ENCODE results near the gene CAMK2B.

CAMK2B gene

GRCh38 chr7:44325201-44325671 lies at the start of gene CAMK2B:
CAMK2B (minus strand) TSS chr7:44325594; CDS start chr7:44325421, 173 bp downstream.
- TF ChIP-seq, protein P1, sequence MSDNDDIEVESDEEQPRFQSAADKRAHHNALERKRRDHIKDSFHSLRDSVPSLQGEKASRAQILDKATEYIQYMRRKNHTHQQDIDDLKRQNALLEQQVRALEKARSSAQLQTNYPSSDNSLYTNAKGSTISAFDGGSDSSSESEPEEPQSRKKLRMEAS (IDR thresholded peaks at IDR 0.05): no peak
- TF ChIP-seq CEBPB (IDR thresholded peaks at IDR 0.05) (no peak), TEAD4 (IDR thresholded peaks at IDR 0.05) (no peak), CREB1 (IDR thresholded peaks at IDR 0.05; ENCODE audit: low read depth) (no peak), ZBTB7A (IDR thresholded peaks at IDR 0.05; ENCODE audit: low read depth) (0 out of 2 replicates have a peak, but pooled peaks have one; percentile 30), RAD21 (IDR thresholded peaks at IDR 0.05; ENCODE audit: low read depth) (no peak), EGR1 (IDR thresholded peaks at IDR 0.05) (no peak), TCF12 (IDR thresholded peaks at IDR 0.05; ENCODE audit: low read depth) (no peak), YY1 (IDR thresholded peaks at IDR 0.05; ENCODE audit: low read depth) (0 out of 2 replicates have a peak, but pooled peaks have one; percentile 21)
- TF ChIP-seq, protein P2, sequence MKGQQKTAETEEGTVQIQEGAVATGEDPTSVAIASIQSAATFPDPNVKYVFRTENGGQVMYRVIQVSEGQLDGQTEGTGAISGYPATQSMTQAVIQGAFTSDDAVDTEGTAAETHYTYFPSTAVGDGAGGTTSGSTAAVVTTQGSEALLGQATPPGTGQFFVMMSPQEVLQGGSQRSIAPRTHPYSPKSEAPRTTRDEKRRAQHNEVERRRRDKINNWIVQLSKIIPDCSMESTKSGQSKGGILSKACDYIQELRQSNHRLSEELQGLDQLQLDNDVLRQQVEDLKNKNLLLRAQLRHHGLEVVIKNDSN (IDR thresholded peaks at IDR 0.05): no peak

GRCh38 chr7:44374007-44374763 lies 48.8 kb upstream of the CAMK2B start:
- TF ChIP-seq, protein P1 (IDR thresholded peaks at IDR 0.05): no peak
- TF ChIP-seq TAF1 (IDR thresholded peaks at IDR 0.05; ENCODE audit: low read depth) (no peak), NFIC (IDR thresholded peaks at IDR 0.05) (no peak), TEAD4 (IDR thresholded peaks at IDR 0.05) (no peak), ZBTB7A (IDR thresholded peaks at IDR 0.05; ENCODE audit: low read depth) (no peak), CEBPB (IDR thresholded peaks at IDR 0.05) (no peak)

DNA sequence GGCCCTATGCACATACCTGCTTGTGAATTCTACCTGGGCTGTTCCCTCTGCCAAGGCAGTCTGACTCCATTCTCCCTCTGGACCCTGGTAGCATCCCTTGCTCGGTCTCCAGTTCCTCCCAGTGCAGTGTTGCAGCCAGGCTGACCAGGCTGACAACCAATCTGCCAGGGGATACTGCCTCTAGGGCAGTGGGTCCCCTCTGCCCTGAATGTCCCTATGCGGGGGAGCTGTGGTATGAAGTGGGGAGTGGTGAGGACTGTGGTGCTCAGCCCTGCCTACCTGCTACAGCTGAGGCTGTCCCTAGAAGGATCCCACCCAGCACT lies 48.0 kb upstream of the CAMK2B start:
- TF ChIP-seq, protein P2 (IDR thresholded peaks at IDR 0.05): no peak
- TF ChIP-seq TEAD4 (IDR thresholded peaks at IDR 0.05): no peak
- TF ChIP-seq EP300 (IDR thresholded peaks at IDR 0.05; ENCODE audit: borderline replicate concordance): no peak
- no peak for TF ChIP-seq FOXM1 (IDR thresholded peaks at IDR 0.05; ENCODE audit: borderline replicate concordance, low read depth)
- TF ChIP-seq, protein P3, sequence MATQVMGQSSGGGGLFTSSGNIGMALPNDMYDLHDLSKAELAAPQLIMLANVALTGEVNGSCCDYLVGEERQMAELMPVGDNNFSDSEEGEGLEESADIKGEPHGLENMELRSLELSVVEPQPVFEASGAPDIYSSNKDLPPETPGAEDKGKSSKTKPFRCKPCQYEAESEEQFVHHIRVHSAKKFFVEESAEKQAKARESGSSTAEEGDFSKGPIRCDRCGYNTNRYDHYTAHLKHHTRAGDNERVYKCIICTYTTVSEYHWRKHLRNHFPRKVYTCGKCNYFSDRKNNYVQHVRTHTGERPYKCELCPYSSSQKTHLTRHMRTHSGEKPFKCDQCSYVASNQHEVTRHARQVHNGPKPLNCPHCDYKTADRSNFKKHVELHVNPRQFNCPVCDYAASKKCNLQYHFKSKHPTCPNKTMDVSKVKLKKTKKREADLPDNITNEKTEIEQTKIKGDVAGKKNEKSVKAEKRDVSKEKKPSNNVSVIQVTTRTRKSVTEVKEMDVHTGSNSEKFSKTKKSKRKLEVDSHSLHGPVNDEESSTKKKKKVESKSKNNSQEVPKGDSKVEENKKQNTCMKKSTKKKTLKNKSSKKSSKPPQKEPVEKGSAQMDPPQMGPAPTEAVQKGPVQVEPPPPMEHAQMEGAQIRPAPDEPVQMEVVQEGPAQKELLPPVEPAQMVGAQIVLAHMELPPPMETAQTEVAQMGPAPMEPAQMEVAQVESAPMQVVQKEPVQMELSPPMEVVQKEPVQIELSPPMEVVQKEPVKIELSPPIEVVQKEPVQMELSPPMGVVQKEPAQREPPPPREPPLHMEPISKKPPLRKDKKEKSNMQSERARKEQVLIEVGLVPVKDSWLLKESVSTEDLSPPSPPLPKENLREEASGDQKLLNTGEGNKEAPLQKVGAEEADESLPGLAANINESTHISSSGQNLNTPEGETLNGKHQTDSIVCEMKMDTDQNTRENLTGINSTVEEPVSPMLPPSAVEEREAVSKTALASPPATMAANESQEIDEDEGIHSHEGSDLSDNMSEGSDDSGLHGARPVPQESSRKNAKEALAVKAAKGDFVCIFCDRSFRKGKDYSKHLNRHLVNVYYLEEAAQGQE (IDR thresholded peaks at IDR 0.05; ENCODE audit: low read depth): no peak
- TF ChIP-seq YY1 (IDR thresholded peaks at IDR 0.05; ENCODE audit: low read depth): no peak

GRCh38 chr7:44372560-44373417 lies 47.4 kb upstream of the CAMK2B start:
- no peak for TF ChIP-seq CEBPB (IDR thresholded peaks at IDR 0.05)
- no peak for TF ChIP-seq EGR1 (IDR thresholded peaks at IDR 0.05)
- TF ChIP-seq NFIC (IDR thresholded peaks at IDR 0.05): no peak
- TF ChIP-seq TCF12 (IDR thresholded peaks at IDR 0.05; ENCODE audit: low read depth): no peak
- no peak for TF ChIP-seq TEAD4 (IDR thresholded peaks at IDR 0.05)
- TF ChIP-seq EP300 (IDR thresholded peaks at IDR 0.05; ENCODE audit: borderline replicate concordance): no peak
- no peak for TF ChIP-seq CREB1 (IDR thresholded peaks at IDR 0.05; ENCODE audit: low read depth)
- TF ChIP-seq RAD21 (IDR thresholded peaks at IDR 0.05; ENCODE audit: low read depth): no peak
- TF ChIP-seq, protein P1 (IDR thresholded peaks at IDR 0.05): no peak
- no peak for TF ChIP-seq YY1 (IDR thresholded peaks at IDR 0.05; ENCODE audit: low read depth)
- TF ChIP-seq TAF1 (IDR thresholded peaks at IDR 0.05; ENCODE audit: low read depth): no peak
- no peak for TF ChIP-seq ZBTB7A (IDR thresholded peaks at IDR 0.05; ENCODE audit: low read depth)
- TF ChIP-seq, protein P2 (IDR thresholded peaks at IDR 0.05): no peak
- no peak for TF ChIP-seq FOXM1 (IDR thresholded peaks at IDR 0.05; ENCODE audit: borderline replicate concordance, low read depth)
- TF ChIP-seq, protein P3 (IDR thresholded peaks at IDR 0.05; ENCODE audit: low read depth): no peak

- TF ChIP-seq TCF12 (IDR thresholded peaks at IDR 0.05; ENCODE audit: low read depth) (no peak), RAD21 (IDR thresholded peaks at IDR 0.05; ENCODE audit: low read depth) (no peak), TEAD4 (IDR thresholded peaks at IDR 0.05) (no peak), EGR1 (IDR thresholded peaks at IDR 0.05) (no peak), ZBTB7A (IDR thresholded peaks at IDR 0.05; ENCODE audit: low read depth) (no peak), TAF1 (IDR thresholded peaks at IDR 0.05; ENCODE audit: low read depth) (no peak), YY1 (IDR thresholded peaks at IDR 0.05; ENCODE audit: low read depth) (no peak), CEBPB (IDR thresholded peaks at IDR 0.05) (no peak), EP300 (IDR thresholded peaks at IDR 0.05; ENCODE audit: borderline replicate concordance) (no peak), CREB1 (IDR thresholded peaks at IDR 0.05; ENCODE audit: low read depth) (no peak), FOXM1 (IDR thresholded peaks at IDR 0.05; ENCODE audit: borderline replicate concordance, low read depth) (no peak), NFIC (IDR thresholded peaks at IDR 0.05) (no peak)
- TF ChIP-seq, protein P1 (IDR thresholded peaks at IDR 0.05): no peak
- TF ChIP-seq, protein P3 (IDR thresholded peaks at IDR 0.05; ENCODE audit: low read depth): no peak
- TF ChIP-seq, protein P2 (IDR thresholded peaks at IDR 0.05): no peak
Measured at GRCh38 chr7:44368885-44369284, 43.5 kb upstream of the CAMK2B start.
